BJ (cell line): Measurements from ENCODE around the gene RNASE12. TPM values are rescaled to one million over a fixed set of nuclear protein-coding genes. Genes with fewer than 3 reads are reported as not detected.

Experiments used
- CTCF ChIA-PET: fragments of 350-600 bp; formaldehyde crosslinking; extraction: SDS; loops from one replicate; lab custom pipeline; 2021; ENCODE audit warnings: antibody characterized with exemption, inconsistent platforms; lab: Yijun Ruan, JAX
- POLR2A ChIA-PET: fragments of 300-600 bp; sonication (Branson Sonifier 250); formaldehyde crosslinking; extraction: SDS; loops from one replicate; lab custom pipeline; 2021; ENCODE audit warnings: antibody characterized with exemption; lab: Charles Lee
- DNase-seq: peaks from one replicate; pipeline ENCODE4 v3.0.0-alpha.2; 2011; ENCODE audit warnings: low read depth
- H3K27me3 ChIP-seq: 2 replicates; pipeline ENCODE4 v1.6.0; 2011; ENCODE audit warnings: low read length; ENCODE audit not compliant: control insufficient read depth, insufficient read depth
- H3K36me3 ChIP-seq: 2 replicates; pipeline ENCODE4 v1.5.1; 2011; ENCODE audit warnings: low read length; ENCODE audit not compliant: control insufficient read depth, insufficient read depth
- H3K4me3 ChIP-seq: 2 replicates; pipeline ENCODE4 v1.5.1; 2011; ENCODE audit warnings: low read depth, mild to moderate bottlenecking, control low read depth, low read length
- polyA plus RNA-seq: library from polyadenylated mRNA; depleted of rRNA; stranded (reverse); fragments of >200 nt; gene quantifications from 2 replicates; pipeline ENCODE4 v1.2.3, GENCODE V29; 2011
- TF ChIP-seq, protein P1 (sequence below): IDR thresholded peaks from 2 replicates; pipeline ENCODE4 v1.5.1; 2011; ENCODE audit warnings: low read depth, mild to moderate bottlenecking, control low read depth, inconsistent platforms, low read length, moderate library complexity; ENCODE audit not compliant: insufficient read depth

Gene RNASE12
- polyA plus RNA-seq, 1 experiment: not detected

DNA sequence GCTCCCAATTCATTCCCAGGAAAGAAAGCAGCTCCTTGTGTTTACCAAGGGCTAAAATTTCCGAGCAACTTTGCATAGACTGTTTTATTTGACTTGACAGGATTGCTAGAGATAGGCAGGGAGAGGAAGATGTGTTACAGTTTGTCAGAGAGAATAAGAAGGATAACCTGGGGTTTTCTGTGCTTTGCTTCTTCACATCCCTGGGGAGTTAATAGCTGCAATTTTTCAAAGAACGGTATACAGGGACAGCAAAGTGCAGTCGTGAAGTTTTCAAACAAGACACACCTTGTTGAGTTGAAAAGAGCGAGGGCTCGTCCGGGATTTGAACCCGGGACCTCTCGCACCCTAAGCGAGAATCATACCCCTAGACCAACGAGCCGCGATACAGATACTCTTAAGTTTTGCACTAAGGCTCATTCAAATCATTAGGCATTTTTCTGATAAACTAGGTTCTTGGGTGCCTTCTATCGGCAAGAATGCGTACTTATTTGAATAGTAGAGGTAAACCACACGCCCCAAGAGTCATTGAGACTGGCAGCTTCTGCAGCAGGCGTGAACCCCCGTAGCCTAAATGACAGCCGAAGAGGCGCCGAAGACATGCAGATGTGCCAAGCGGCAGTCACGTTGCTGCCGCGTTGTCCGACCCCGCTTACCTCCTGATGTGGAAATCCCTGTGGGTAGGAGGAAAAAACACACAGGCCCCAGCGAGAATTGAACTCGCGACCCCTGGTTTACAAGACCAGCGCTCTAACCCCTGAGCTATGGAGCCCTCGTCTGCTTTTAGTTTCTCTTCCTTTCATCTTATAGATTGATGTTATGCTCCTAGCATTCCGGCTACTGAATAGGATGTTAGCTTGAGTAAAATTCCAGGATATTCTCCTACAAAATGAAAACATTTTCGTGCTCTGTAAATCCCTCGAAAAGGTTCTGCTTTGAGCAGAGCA is 22.2 kb upstream of the RNASE12 start:
- peak; percentile 86 for DNase-seq
- no peaks in the 10 kb centered on the region; the same call in 1 of the 2 replicates for H3K27me3 ChIP-seq
- ChIA-PET CTCF (interaction anchor here (0.8 to 2.9 kb wide), 16 partner anchors 9 to 282 kb away, joined by 3 to 15 read pairs (median 6); partner anchors contain the start of genes PARP2 and RNASE4), POLR2A (interaction anchor here (1.0 kb wide), 1 partner anchor 69 kb away, joined by 3 read pairs; no protein-coding TSS in a partner anchor)
- TF ChIP-seq, protein P1, sequence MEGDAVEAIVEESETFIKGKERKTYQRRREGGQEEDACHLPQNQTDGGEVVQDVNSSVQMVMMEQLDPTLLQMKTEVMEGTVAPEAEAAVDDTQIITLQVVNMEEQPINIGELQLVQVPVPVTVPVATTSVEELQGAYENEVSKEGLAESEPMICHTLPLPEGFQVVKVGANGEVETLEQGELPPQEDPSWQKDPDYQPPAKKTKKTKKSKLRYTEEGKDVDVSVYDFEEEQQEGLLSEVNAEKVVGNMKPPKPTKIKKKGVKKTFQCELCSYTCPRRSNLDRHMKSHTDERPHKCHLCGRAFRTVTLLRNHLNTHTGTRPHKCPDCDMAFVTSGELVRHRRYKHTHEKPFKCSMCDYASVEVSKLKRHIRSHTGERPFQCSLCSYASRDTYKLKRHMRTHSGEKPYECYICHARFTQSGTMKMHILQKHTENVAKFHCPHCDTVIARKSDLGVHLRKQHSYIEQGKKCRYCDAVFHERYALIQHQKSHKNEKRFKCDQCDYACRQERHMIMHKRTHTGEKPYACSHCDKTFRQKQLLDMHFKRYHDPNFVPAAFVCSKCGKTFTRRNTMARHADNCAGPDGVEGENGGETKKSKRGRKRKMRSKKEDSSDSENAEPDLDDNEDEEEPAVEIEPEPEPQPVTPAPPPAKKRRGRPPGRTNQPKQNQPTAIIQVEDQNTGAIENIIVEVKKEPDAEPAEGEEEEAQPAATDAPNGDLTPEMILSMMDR: peak; percentile 70
- no peaks in the 10 kb centered on the region for H3K36me3 ChIP-seq
- H3K4me3 ChIP-seq: peak overlapping the region; percentile 47

DNA sequence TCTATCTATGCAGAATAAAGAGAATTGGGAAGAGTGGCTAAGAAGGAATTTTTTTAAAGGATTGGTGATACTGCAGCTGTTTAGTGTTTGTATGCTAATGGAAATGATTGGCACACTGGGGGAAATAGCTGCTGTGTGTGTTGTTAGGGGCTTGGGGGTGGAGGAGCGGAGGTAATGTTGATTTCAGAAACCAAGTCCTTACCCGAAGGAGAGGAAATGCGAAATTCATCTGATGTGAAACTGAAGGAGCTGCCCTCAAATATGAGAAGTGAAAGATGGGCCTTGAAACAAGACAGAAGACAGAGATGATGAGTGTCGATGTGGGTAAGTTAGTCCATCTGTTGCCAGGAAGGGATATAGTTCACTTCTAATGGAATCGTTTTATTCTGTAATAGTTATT is 21.2 kb upstream of the RNASE12 start:
- no peaks in the 10 kb centered on the region for H3K27me3 ChIP-seq
- TF ChIP-seq, protein P1: no peak
- H3K36me3 ChIP-seq: no peaks in the 10 kb centered on the region
- DNase-seq: no peak
- ChIA-PET CTCF (interaction anchor here (1.7 to 2.9 kb wide), 4 partner anchors 12 to 79 kb away, joined by 6 to 15 read pairs (median 11); partner anchors contain the start of gene RNASE4), POLR2A (no interaction called here)
- no peak overlapping the region for H3K4me3 ChIP-seq

DNA sequence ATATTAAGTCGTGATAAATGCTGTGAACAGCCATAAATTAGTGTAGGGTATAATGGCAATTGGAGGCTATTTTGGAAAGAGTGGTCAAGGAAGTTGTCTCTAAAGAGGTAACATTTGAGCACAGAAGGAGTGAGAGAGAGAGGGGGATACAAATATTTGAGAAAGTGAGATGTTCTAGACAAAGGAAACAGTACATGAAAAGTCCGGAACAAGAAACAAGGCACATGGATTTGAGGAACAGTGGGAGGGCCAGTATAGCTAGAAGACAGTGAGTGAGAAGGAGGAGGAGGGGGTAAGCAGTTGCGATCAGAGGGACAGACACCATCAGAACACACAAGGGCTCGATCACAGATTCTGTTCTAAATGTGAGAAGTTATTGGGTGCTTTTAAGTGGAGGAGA is 20.1 kb upstream of the RNASE12 start:
- H3K36me3 ChIP-seq: no peaks in the 10 kb centered on the region
- TF ChIP-seq, protein P1: no peak
- POLR2A ChIA-PET: no interaction called here
- H3K4me3 ChIP-seq: no peak overlapping the region
- CTCF ChIA-PET: interaction anchor here (3.3 kb wide), 1 partner anchor 198 kb away, joined by 11 read pairs; the partner anchor contains the start of gene TEP1
- H3K27me3 ChIP-seq: no peaks in the 10 kb centered on the region
- DNase-seq: no peak

DNA sequence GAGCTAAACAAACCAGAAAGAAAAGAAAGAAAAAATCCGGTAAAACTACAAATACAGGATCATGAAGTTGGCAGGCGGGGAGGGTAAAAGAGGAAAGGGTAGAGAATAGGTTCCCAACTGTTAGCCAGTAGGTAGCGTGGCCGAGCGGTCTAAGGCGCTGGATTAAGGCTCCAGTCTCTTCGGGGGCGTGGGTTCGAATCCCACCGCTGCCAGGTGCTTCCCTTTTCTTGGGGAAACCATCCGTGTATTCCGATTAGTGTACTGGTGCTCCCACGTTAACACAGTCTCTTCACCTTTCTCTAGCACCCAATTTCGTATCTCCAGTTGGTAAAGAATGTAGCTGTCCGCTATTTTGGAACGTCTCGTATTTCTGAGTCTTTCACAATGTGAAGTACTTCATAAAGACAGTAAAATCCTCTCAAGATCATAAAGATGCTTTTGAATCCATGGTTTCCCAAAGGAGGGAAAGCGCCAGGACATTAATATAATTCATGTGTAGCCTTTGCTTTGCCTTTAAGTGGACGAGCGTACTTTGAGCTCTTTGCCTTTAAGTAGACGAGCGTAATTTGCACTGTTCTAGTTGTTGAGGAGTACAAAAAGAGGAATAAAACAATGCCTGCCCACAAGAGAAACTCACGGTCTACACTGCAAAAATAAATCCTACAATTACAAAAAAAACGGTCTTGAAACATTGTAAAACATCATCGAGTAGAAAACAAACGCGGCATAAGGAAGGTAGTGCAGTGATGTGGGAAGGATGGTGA is 19.0 kb upstream of the RNASE12 start:
- ChIA-PET CTCF (interaction anchor here (0.9 to 3.9 kb wide), 10 partner anchors 11 to 283 kb away, joined by 3 to 43 read pairs (median 8); partner anchors contain the start of genes CCNB1IP1, RNASE4 and TEP1), POLR2A (no interaction called here)
- TF ChIP-seq, protein P1: no peak
- Histone ChIP-seq H3K36me3 (no peaks in the 10 kb centered on the region), H3K27me3 (no peaks in the 10 kb centered on the region), H3K4me3 (peak overlapping the region; percentile 78)
- DNase-seq: no peak
